HEK293 (cell line): ENCODE measurements around the gene FGD1.

Source experiments
- ZNF133 ChIP-seq: fragments of 450-650 bp; formaldehyde crosslinking; IDR thresholded peaks from 2 replicates; pipeline ENCODE4 v1.5.1; 2016; ENCODE audit warnings: missing biosample characterization, missing genetic modification characterization
- TF ChIP-seq, protein P1 (sequence below): fragments of 450-650 bp; formaldehyde crosslinking; IDR thresholded peaks from 2 replicates; pipeline ENCODE4 v1.5.1; 2016; ENCODE audit warnings: missing biosample characterization, missing genetic modification characterization
- TF ChIP-seq, protein P2 (sequence below): fragments of 450-650 bp; formaldehyde crosslinking; IDR thresholded peaks from 2 replicates; pipeline ENCODE4 v1.5.1; 2016; ENCODE audit warnings: missing biosample characterization, missing genetic modification characterization, low read depth
- TF ChIP-seq, protein P3 (sequence below): fragments of 450-650 bp; formaldehyde crosslinking; optimal IDR thresholded peaks from 2 replicates; pipeline ENCODE3; 2016; ENCODE audit warnings: missing biosample characterization, mild to moderate bottlenecking, missing genetic modification characterization

DNA sequence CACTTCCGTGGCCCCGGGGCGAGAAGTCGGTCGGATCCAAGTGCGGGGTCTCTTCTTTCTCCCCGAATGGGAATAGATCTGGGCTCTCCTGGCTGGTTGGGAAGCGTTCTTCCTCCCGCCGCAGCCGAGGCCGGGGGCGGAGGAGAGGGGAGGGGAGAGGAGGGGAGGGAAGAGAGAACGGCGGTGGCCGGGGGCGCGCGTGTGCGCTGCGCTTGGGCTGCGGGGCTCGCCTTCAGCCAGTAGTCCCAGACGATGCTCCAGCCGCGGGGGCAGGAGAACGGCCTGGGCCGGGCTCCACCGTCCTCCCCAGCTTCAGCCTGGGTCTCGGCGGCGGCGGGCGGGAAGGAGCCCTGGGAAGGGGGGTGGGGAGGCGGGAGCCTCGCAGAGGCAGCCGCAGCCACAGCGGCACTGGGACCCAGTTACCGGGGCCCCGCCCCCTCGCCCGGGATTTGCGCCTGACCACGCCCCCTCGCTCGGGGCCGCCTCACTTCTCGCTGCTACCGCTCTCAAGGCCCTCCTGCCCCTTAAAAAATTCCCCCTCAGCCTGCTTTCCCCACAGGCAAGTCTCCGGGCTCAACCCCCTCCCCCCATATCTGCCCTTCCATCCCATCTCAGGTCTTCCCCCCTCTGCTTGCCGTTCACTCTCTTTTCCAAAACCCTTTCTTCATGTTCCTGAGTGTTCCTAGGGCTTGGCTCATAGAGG lies at the start of gene FGD1:
- TF ChIP-seq, protein P1, sequence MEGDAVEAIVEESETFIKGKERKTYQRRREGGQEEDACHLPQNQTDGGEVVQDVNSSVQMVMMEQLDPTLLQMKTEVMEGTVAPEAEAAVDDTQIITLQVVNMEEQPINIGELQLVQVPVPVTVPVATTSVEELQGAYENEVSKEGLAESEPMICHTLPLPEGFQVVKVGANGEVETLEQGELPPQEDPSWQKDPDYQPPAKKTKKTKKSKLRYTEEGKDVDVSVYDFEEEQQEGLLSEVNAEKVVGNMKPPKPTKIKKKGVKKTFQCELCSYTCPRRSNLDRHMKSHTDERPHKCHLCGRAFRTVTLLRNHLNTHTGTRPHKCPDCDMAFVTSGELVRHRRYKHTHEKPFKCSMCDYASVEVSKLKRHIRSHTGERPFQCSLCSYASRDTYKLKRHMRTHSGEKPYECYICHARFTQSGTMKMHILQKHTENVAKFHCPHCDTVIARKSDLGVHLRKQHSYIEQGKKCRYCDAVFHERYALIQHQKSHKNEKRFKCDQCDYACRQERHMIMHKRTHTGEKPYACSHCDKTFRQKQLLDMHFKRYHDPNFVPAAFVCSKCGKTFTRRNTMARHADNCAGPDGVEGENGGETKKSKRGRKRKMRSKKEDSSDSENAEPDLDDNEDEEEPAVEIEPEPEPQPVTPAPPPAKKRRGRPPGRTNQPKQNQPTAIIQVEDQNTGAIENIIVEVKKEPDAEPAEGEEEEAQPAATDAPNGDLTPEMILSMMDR (tag by site-specific recombination), result no peak
- TF ChIP-seq ZNF133 (tag by site-specific recombination), result no peak
- TF ChIP-seq, protein P2, sequence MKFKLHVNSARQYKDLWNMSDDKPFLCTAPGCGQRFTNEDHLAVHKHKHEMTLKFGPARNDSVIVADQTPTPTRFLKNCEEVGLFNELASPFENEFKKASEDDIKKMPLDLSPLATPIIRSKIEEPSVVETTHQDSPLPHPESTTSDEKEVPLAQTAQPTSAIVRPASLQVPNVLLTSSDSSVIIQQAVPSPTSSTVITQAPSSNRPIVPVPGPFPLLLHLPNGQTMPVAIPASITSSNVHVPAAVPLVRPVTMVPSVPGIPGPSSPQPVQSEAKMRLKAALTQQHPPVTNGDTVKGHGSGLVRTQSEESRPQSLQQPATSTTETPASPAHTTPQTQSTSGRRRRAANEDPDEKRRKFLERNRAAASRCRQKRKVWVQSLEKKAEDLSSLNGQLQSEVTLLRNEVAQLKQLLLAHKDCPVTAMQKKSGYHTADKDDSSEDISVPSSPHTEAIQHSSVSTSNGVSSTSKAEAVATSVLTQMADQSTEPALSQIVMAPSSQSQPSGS (tag by site-specific recombination), result no peak
- TF ChIP-seq, protein P3, sequence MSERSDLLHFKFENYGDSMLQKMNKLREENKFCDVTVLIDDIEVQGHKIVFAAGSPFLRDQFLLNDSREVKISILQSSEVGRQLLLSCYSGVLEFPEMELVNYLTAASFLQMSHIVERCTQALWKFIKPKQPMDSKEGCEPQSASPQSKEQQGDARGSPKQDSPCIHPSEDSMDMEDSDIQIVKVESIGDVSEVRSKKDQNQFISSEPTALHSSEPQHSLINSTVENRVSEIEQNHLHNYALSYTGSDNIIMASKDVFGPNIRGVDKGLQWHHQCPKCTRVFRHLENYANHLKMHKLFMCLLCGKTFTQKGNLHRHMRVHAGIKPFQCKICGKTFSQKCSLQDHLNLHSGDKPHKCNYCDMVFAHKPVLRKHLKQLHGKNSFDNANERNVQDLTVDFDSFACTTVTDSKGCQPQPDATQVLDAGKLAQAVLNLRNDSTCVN, result peak; percentile 70
